CD4-positive, alpha-beta T cell (primary cell): ENCODE results near the gene SETD3. TPM values are rescaled to one million over a fixed set of nuclear protein-coding genes. Genes with fewer than 3 reads are reported as not detected.
A peak's percentile ranks its signal among the peaks of the same experiment; 100 is the strongest.

Source experiments
- ATAC-seq: fragments of 200-7000 bp; cut with Tn5 transposase; one replicate; pipeline ENCODE4 v1.10.0; 2022; ENCODE audit warnings: mild to moderate bottlenecking; ENCODE audit not compliant: poor library complexity
- CTCF ChIA-PET: fragments of 350-600 bp; sonication (Branson Sonifier 250); formaldehyde crosslinking; loops from one replicate; lab custom pipeline; 2021; ENCODE audit warnings: antibody characterized with exemption, inconsistent platforms; lab: Charles Lee
- POLR2A ChIA-PET: fragments of 350-600 bp; sonication (Branson Sonifier 250); formaldehyde crosslinking; loops from one replicate; lab custom pipeline; 2021; ENCODE audit warnings: antibody characterized with exemption, inconsistent platforms; lab: Charles Lee
- DNase-seq, 14 experiments: peaks; one replicate each; pipeline ENCODE4 v3.0.0-alpha.2; 2013 to 2020; ENCODE audit warnings: mixed read lengths in 2 of 14
- H3K27ac ChIP-seq, 2 donors: one replicate each; pipeline versions ENCODE4 v1.5.1 to v1.7.0; 2013; ENCODE audit warnings: low read length in 2 of 2, low read depth in 1 of 2, mild to moderate bottlenecking in 1 of 2
- H3K27me3 ChIP-seq, 2 experiments: 1 replicate in 1 of 2; 2 replicates in 1 of 2; pipeline versions ENCODE4 v1.6.1 to v1.7.0; 2013; ENCODE audit warnings: low read length in 2 of 2, control low read depth in 1 of 2, mild to moderate bottlenecking in 1 of 2, moderate library complexity in 1 of 2; ENCODE audit not compliant: insufficient read depth in 2 of 2, control insufficient read depth in 1 of 2
- H3K36me3 ChIP-seq: one replicate; pipeline ENCODE4 v1.6.1; 2013; ENCODE audit warnings: low read length, control low read depth; ENCODE audit not compliant: insufficient read depth
- H3K4me1 ChIP-seq: one replicate; pipeline ENCODE4 v1.6.1; 2013; ENCODE audit warnings: low read length, control low read depth; ENCODE audit not compliant: insufficient read depth
- H3K4me3 ChIP-seq: one replicate; pipeline ENCODE4 v1.5.1; 2013; ENCODE audit warnings: mild to moderate bottlenecking, low read length, moderate library complexity
- H3K9me3 ChIP-seq, 2 experiments: 1 replicate in 1 of 2; 2 replicates in 1 of 2; pipeline versions ENCODE4 v1.6.1 to v1.7.0; 2013; ENCODE audit warnings: low read length in 2 of 2, mild to moderate bottlenecking in 2 of 2, control low read depth in 1 of 2, moderate library complexity in 1 of 2; ENCODE audit not compliant: control insufficient read depth in 1 of 2, insufficient read depth in 1 of 2
- H3K27ac Mint-ChIP-seq: one replicate; pipeline ENCODE4 v1.8.0; 2020; ENCODE audit warnings: mixed read lengths
- H3K27me3 Mint-ChIP-seq: one replicate; pipeline ENCODE4 v1.8.0; 2021; ENCODE audit warnings: mixed read lengths
- H3K36me3 Mint-ChIP-seq: one replicate; pipeline ENCODE4 v1.8.0; 2021; ENCODE audit warnings: low read depth, mixed read lengths
- H3K4me1 Mint-ChIP-seq: one replicate; pipeline ENCODE4 v1.8.0; 2021; ENCODE audit warnings: low read depth, mixed read lengths
- H3K4me3 Mint-ChIP-seq: one replicate; pipeline ENCODE4 v1.8.0; 2020; ENCODE audit warnings: mild to moderate bottlenecking, mixed read lengths
- H3K9me3 Mint-ChIP-seq: one replicate; pipeline ENCODE4 v1.8.0; 2020; ENCODE audit warnings: mixed read lengths
- CTCF ChIP-seq: fragments of 200-600 bp; IDR thresholded peaks from one replicate; pipeline ENCODE4 v1.8.0; 2022; ENCODE audit warnings: antibody characterized with exemption, mild to moderate bottlenecking
- intact Hi-C, 2 experiments: fragments of 100-400 bp; cut with DNase I in 1 of 2; cut with micrococcal nuclease in 1 of 2; formaldehyde crosslinking; loops; one replicate each; pipeline versions ENCODE4 v1.15.1 to v1.9.0; 2023 to 2025; cut with DNase I, micrococcal nuclease
- polyA plus RNA-seq, 2 donors: library from polyadenylated mRNA; unstranded; fragments of 120-200 nt; gene quantifications; one replicate each; pipeline ENCODE4 v1.2.1, GENCODE V29; 2013
- total RNA-seq, 174 experiments: library from RNA in 2 of 174; stranded (reverse) in 2 of 174; gene quantifications; one replicate each; pipeline ENCODE4 v1.2.3 and lab custom pipeline; 2021 to 2026

Gene SETD3
- total RNA-seq (10 to 100 TPM; 46.1 to 51.4 TPM), total RNA-seq (lab: John Stamatoyannopoulos, UW) (47.6 to 123 (median 86.7) reads per million in 172 experiments)
- polyA plus RNA-seq (2013, experiment 1 of 2), result 32.3 TPM
- 37.7 TPM for polyA plus RNA-seq (2013, experiment 2 of 2)

DNA sequence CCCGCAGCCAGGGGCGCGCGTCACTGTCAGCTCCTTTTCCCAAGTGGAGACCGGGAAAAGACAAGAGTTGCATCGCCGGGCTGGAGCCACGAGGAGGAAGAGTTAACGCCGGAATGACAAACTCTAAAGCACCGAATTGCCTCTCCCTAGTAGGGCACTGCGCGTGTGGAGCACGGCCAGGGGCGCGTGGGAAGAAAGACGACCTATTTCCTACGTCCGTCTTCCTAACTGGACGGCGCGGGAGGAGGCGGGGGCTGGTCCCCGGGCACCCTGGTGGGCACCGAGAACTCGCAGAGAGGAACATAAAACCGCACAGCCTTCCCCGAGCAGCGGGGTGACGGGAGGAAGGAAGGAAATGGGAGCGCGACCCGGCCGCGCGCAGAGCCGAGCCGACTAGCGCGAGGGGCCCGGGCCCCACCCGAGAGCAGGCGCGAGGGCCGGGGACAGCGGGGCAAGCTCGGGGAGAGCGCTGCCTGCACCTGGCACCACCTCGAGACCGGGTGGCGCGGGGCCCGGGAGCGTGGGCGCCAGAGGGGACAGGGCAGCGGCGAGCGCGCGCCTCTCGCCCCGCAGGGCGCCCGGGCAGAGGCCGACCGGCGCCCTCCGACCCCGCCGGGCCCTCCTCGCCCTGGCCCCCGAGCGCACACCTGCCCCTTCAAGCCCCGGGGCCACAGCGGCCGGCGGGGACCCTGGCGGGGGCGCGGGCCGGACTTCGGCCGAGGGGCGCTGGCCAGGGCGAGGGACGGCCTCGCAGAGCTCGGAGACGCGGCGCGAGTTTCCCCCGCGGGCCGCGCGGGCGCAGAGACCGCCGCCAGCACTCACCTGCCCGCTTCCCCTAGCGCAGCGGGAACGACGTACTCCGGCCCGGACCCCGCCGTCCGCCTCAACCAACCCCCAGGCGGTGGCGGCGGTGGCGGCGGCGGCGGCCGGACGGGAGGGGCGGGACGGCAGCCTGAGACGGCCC lies at the start of gene SETD3:
Gene SETD3, minus strand, starts transcription at position 954 of the 964 bp plus-strand sequence. CDS start 15,054 bp downstream, outside the sequence.
- peak within 1 kb of the TSS; percentile 96 for H3K4me3 ChIP-seq
- H3K36me3 ChIP-seq, result no peaks in the 10 kb centered on the region
- H3K36me3 Mint-ChIP-seq, result peaks cover 25% of the 10 kb centered on the region
- DNase-seq, result peak in 13 of 14 experiments; percentile 2 to 64 (median 13)
- no peaks in the 10 kb centered on the region for H3K27me3 Mint-ChIP-seq
- peaks cover 73% of the 10 kb centered on the region for H3K4me1 Mint-ChIP-seq
- H3K9me3 ChIP-seq, result no peaks in the 10 kb centered on the region
- peak within 1 kb of the TSS; percentile 90 to 96 for H3K27ac ChIP-seq
- H3K27me3 ChIP-seq, result no peaks in the 10 kb centered on the region
- no peak for ATAC-seq
- H3K4me3 Mint-ChIP-seq, result peak within 1 kb of the TSS; percentile 97
- peaks cover 27% of the 10 kb centered on the region for H3K4me1 ChIP-seq
- H3K9me3 Mint-ChIP-seq, result no peaks in the 10 kb centered on the region
- ChIA-PET POLR2A (interaction anchor here (0.6 to 2.5 kb wide), 23 partner anchors 11 to 1337 kb away, joined by 3 to 66 read pairs (median 4); partner anchors contain the start of genes BCL11B, CCDC85C, CYP46A1 and EVL), CTCF (interaction anchor here (1.3 kb wide), 1 partner anchor 898 kb away, joined by 3 read pairs; no protein-coding TSS in a partner anchor)
- H3K27ac Mint-ChIP-seq, result peak within 1 kb of the TSS; percentile 94
- intact Hi-C loops, result loop anchor here (2.0 to 10.0 kb wide), 5 partner anchors 122 to 757 kb away; partner anchors contain the start of genes CCDC85C (in 2 of the 2) and YY1 (in 1 of the 2)
- no peak for TF ChIP-seq CTCF

- TF ChIP-seq CTCF, result no peak
- no peak overlapping the region for H3K4me3 Mint-ChIP-seq
Observed at GRCh38 chr14:99529899-99530298, 49.2 kb upstream of the SETD3 start.

GRCh38 chr14:99527427-99528076 lies 46.9 kb upstream of the SETD3 start:
- no peak overlapping the region for H3K27ac ChIP-seq
- H3K27ac Mint-ChIP-seq, result no peak overlapping the region

More at GRCh38 chr14:99529899-99530298, 49.2 kb upstream of the SETD3 start:
- Mint-ChIP-seq H3K4me1 (peaks cover 7% of the 10 kb centered on the region), H3K9me3 (no peaks in the 10 kb centered on the region), H3K27me3 (no peaks in the 10 kb centered on the region), H3K27ac (no peak overlapping the region), H3K36me3 (no peaks in the 10 kb centered on the region)
- ChIA-PET CTCF (no interaction called here), POLR2A (no interaction called here)
- intact Hi-C loops, result no loop called here
- DNase-seq, result no peak
- Histone ChIP-seq H3K4me1 (peaks cover 16% of the 10 kb centered on the region), H3K4me3 (no peak overlapping the region), H3K36me3 (no peaks in the 10 kb centered on the region), H3K27me3 (no peaks in the 10 kb centered on the region), H3K9me3 (no peaks in the 10 kb centered on the region), H3K27ac (no peak overlapping the region)
- no peak for ATAC-seq

More at GRCh38 chr14:99527427-99528076, 46.9 kb upstream of the SETD3 start:
- CTCF ChIA-PET, result no interaction called here
- Mint-ChIP-seq H3K4me3 (no peak overlapping the region), H3K27me3 (no peaks in the 10 kb centered on the region), H3K4me1 (peaks cover 16% of the 10 kb centered on the region), H3K9me3 (no peaks in the 10 kb centered on the region), H3K36me3 (no peaks in the 10 kb centered on the region)
- POLR2A ChIA-PET, result no interaction called here
- Histone ChIP-seq H3K4me1 (peaks cover 24% of the 10 kb centered on the region), H3K27me3 (no peaks in the 10 kb centered on the region), H3K36me3 (no peaks in the 10 kb centered on the region), H3K9me3 (no peaks in the 10 kb centered on the region), H3K4me3 (no peak overlapping the region)
- ATAC-seq (no peak), DNase-seq (no peak)
- intact Hi-C loops, result no loop called here
- no peak for TF ChIP-seq CTCF
